GM12892 (cell line): Measurements from ENCODE around the gene TOR1A.
A peak's percentile ranks its signal among the peaks of the same experiment; 100 is the strongest.
"Not testable (repeated sequence)": the region's sequence is repeated elsewhere in the genome, so short reads cannot be mapped to it uniquely, and the experiment has no call there.

Experiments
- DNase-seq: peaks from one replicate; pipeline ENCODE4 v3.0.0; 2011; ENCODE audit not compliant: insufficient read length
- FAIRE-seq: peaks from 2 replicates; lab custom pipeline; 2011; peaks lifted over from hg19 to GRCh38; lab: Jason Lieb, UNC
- POLR2A ChIP-seq: IDR thresholded peaks from 2 replicates; pipeline ENCODE4 v1.6.1; 2011; ENCODE audit warnings: low read depth, low read length, control low read depth
- POLR2AphosphoS5 ChIP-seq: IDR thresholded peaks from 2 replicates; pipeline ENCODE4 v1.6.1; 2011; ENCODE audit warnings: low read depth, low read length, control low read depth
- TAF1 ChIP-seq: IDR thresholded peaks from 2 replicates; pipeline ENCODE4 v1.6.1; 2011; ENCODE audit warnings: low read depth, mild to moderate bottlenecking, control low read depth, low read length, borderline replicate concordance

Gene TOR1A

DNA sequence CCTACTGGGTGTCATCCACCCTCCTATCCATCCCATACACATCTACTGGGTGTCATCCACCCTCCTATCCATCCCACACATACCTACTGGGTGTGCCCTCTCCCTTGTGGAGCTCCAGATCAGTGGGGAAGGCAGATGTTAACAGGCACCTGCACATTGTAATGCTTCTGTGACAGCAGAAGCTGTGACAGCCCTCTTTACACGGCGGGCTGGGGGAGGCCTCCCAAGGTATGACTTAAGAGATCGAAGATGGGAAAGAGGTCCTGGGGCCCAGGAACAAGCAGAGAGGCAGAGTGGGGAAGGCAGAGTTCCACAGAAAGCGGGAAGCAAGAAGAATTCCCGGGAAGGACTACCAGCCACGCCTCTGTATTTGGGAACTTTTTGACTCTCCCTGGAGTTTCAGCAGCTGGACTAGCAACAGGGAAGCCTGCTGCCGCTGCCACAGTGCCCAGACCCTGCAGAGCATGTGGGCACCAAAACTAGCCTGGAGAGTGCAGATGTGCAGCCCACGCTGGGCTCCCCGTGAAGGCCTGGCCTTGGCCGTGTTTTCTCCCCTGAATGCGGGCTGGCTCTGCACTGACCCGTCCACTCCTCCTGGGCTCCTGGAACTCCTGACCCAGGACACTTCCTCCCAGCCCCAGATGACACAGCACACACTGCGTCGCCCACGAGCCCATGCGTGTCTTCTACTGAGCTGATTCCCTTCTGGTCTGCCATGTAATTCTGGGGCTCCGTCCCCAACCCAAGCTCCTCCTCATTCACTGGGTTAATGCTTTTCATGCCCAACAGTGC lies 9.3 kb downstream of the TOR1A start:
- DNase-seq (no peak), FAIRE-seq (no peak)
- TF ChIP-seq TAF1 = no peak

DNA sequence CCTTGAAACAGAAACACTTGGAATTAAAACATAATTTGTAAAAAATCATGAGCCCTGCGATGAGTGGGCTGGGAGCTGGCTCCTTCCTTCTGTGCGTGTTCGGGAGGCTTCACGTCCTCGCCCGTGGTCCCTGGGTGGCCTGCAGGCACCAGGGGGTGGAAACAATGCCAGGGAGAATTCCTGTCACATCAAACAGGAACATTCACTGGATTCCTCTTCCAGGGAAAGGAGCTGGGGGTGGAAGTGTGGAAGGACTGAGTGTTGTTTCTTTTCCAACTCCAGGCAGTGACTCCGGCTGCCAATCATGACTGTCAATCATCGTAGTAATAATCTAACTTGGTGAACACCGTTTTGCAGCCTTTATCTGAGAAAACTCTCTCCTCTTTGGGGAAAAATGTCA lies 10.3 kb downstream of the TOR1A start:
- no peak for TF ChIP-seq TAF1
- no peak for TF ChIP-seq POLR2A
- TF ChIP-seq POLR2AphosphoS5 = 0 out of 2 replicates have a peak, but pooled peaks have one; percentile 8

DNA sequence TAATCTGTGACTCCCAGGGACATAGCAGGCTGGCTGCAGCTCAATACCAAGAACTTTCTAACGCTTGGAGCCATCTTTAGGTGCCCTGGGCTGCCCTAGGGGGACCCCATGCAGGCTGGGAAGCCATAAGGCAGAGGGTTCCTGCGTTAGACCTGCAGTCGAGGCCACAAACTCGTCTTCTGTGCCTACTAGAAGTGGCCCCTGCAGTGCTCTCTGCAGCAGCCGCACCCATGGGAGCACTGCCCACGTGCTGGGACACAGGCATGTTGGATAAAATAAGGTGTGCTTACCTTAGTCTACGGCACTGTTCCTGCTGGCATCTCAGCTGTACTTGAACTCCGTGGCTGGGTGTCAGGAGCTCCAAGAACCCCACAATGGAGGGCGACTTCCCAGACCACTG lies 11.6 kb downstream of the TOR1A start:
- no peak; the same call in 1 of the 2 replicates for TF ChIP-seq POLR2A
- 0 out of 2 replicates have a peak, but pooled peaks have one; percentile 23 for TF ChIP-seq POLR2AphosphoS5
- FAIRE-seq (no peak), DNase-seq (no peak)

More for the DNA sequence above, 10.3 kb downstream of the TOR1A start:
- FAIRE-seq (no peak), DNase-seq (no peak)

DNA sequence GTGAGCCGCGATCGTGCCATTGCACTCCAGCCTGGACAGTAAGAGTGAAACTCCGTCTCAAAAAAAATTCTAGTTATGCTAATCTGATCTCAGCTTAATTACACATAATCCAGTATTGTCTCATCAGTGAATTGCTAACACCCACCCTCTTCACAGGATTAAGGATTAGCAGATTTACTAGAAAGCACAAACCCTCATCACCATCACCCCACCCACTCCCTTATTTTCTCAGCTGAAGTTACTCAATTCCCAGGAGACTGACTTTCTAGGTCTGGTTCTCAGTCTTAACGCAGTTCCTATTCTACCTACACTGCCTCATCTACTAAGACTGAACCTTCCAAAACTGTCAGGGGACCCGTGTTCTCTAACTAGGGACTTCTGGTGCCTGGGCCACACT lies 12.0 kb downstream of the TOR1A start:
- no peak for TF ChIP-seq POLR2AphosphoS5
- TF ChIP-seq TAF1 = no peak
- TF ChIP-seq POLR2A = no peak
- DNase-seq (no peak), FAIRE-seq (no peak)

DNA sequence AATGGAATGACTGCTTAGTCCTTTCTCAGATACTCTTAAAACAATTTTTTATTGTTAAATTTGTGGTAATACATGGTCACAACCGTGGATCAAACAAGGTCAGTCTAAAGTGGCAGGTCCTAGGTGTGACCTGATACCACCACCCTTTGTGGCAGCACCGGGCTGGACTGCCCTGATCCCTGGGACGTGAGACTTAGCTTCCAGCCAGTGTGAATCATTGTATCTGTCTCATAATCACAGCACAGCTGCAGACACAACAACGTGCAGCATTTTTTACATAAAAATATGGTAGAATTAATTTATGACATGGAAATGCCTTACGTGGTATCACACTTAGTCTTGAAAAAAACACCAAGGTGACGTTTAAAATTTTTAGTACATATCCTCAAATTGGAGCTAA lies 13.1 kb downstream of the TOR1A start:
- TF ChIP-seq POLR2AphosphoS5 (no peak), TAF1 (no peak), POLR2A (no peak)
- FAIRE-seq (no peak), DNase-seq (no peak)

DNA sequence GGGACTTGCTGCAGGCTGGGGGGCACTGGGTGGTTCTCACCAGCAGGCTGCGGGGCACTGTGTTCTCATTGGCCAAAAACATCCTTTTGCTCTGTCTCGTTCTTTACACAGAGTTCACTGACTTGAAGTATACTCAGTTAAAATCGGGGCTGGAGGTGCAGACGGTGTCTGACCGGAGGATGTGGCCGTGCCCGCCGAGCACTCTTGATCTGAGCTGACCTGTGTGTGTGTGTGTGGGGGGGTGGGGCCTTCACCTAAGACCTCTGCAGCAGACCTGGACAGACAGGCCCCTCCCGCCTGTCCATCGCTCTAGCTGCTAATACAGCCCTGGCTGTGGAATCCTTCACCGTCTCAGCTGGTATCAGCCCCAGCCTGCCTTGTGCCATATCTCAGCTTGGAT lies 13.8 kb downstream of the TOR1A start:
- DNase-seq (no peak), FAIRE-seq (no peak)
- no peak for TF ChIP-seq POLR2A
- no peak for TF ChIP-seq TAF1
- no peak for TF ChIP-seq POLR2AphosphoS5

DNA sequence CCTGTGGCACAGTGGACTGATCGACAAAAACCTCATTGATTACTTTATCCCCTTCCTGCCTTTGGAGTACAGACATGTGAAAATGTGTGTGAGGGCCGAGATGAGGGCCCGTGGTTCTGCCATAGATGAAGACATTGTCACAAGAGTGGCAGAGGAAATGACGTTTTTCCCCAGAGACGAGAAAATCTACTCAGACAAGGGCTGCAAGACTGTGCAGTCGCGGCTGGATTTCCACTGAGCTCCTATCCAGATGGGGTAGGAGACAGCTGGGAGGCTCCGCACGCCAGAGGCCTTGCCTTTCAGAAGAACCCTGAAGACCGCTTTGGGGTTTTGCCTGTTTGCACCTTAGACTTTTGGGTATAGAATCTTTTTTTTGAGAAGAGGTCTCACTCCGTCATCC lies 14.6 kb downstream of the TOR1A start:
- DNase-seq = no peak
- no peak for FAIRE-seq
- no peak for TF ChIP-seq POLR2A
- no peak for TF ChIP-seq TAF1
- no peak for TF ChIP-seq POLR2AphosphoS5

DNA sequence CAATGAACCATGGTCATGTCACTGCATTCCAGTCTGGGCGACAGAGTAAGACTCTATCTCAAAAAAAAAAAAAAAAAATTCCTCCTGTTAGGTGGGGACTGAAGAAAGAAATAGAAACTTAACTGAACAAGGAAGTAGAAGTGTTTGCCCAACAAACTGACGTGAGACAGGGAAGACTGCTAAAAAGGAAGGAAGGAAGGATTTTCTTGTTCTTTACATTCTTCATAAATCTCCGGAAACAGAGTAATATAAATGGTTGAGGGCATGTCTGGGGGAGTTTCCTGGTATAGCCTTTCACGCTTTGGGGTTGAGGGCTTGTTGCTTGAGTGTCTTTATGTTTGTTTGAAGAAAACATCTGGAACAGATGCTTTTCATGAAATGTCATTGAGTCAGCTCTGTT lies 17.9 kb downstream of the TOR1A start:
- DNase-seq = no peak
- TF ChIP-seq POLR2AphosphoS5 = no peak
- TF ChIP-seq POLR2A = no peak
- no peak for TF ChIP-seq TAF1
- no peak for FAIRE-seq

DNA sequence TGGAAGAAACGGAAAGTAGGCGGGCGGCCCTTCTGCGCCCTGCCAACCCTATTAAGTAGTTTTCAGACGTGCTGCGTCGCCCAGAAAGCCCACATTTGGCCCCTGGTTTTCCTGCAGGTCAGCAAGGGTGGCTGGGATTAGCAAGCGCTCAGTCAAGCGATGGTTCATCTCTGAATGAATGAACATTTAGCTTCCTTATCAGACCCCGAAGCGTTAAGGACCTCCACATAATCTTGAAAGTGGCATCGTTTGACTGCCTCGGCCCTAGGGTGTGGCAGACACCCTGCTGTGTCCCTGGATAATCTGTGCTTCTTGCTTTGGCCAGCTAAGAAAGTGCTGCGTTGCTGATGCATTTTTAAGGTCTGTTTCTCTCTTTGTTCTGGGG lies 20.3 kb downstream of the TOR1A start:
- no peak for TF ChIP-seq POLR2AphosphoS5
- no peak for TF ChIP-seq POLR2A
- no peak for TF ChIP-seq TAF1
- no peak for DNase-seq
- no peak for FAIRE-seq

DNA sequence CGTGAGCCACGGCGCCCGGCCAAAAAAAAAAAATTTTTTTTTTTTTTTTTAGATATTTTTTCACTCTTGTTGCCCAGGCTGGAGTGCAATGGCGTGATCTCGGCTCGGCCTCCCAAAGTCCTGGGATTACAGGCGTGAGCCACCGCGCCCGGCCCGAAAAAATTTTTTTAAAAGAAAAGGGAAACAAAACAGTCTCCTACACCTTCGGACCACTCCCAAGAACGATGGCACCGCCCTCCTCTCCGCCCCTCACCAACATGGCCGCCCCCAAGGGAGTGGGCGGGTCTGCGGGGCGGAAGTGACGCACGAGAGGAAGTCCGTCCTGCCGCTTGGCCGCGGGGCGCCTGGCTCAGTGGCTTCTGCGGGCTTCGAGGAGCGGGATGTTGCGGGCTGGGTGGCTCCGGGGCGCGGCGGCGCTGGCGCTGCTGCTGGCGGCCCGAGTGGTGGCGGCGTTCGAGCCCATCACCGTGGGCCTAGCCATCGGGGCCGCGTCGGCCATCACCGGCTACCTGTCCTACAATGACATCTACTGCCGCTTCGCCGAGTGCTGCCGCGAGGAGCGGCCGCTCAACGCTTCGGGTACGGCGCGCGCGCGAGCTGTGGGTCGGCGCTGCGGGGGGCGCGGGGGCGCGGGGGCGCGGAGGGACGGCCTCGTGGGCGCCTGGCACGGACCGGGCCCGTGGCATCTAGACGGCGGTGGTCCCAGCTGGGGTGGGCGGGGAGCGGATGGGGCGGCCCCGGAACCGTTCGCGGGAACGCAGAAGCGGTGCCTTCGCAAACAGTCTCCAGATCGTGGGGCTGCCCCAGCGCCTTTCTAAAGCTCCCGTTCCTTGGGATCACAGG lies 20.9 kb downstream of the TOR1A start, which contains the start of gene TOR1B:
TSS of gene TOR1B (plus strand) at position 352 of the 843 bp plus-strand sequence. CDS start at position 381, 29 bp downstream.
- TF ChIP-seq POLR2A = peak; percentile 69; the same call in 1 of the 2 replicates
- peak; percentile 61 for TF ChIP-seq TAF1
- peak; percentile 51; the same call in 1 of the 2 replicates for TF ChIP-seq POLR2AphosphoS5
- FAIRE-seq (peak; percentile 65), DNase-seq (peak; percentile 77)

DNA sequence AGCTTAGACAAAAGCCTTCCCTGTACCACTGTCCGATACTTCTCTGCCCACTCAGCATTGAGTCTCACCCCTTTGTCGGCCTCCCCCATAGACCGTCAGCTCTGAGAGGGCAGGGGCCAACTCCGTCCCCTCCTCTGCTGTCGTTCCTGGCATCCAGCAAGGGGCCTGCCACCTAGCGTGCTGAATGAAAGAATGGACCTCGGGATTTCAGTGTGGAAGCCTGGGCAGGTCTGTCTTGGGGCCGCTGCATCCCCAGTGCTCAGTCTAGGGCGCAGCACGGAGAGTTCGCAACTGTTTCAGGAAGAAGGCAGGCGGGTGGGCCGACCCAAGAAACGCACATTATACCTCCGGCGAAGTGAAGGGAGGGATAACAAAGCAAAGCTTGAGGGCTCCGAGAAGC lies 22.4 kb downstream of the TOR1A start:
- no peak for TF ChIP-seq TAF1
- TF ChIP-seq POLR2A = no peak
- TF ChIP-seq POLR2AphosphoS5 = no peak
- FAIRE-seq (no peak), DNase-seq (no peak)

DNA sequence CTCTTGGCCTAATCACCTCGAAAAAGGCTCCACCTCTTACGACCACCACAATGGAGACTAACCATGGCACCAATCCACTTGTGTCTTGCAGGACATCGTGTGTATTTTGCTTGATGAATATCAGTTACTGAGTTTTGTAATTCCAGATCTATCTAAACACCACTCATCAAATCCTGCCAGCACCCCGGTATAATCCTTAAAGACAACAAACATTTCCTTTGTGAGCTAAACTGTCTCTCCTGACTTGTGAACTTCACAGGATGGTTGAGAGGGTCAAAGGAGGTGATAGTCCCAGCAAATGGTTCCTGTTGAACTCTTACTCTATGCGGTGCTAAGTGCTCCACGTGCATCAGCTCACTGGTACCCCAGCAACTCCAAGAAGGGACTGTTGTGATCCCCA lies 25.0 kb downstream of the TOR1A start:
- no peak for FAIRE-seq
- no peak for DNase-seq
- TF ChIP-seq POLR2A = no peak
- no peak for TF ChIP-seq POLR2AphosphoS5
- TF ChIP-seq TAF1 = no peak

DNA sequence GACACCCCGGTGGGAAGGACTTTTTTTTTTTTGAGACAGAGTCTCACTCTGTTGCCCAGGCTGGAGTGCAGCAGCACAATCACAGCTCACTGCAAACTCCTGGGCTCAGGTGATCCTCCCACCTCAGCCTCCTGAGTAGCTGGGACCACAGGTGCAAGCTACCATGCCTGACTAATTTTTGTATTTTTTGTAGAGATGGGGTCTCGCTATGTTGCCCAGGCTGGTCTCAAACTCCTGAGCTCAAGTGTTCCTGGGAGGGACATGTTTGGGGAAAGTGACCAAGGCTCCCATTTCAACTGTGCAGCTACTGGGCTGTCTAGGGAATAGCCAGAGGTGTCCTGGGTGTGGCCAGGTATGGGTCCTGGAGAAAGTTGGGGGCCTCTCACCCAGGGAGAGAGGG lies 27.9 kb downstream of the TOR1A start:
- not testable (repeated sequence) for FAIRE-seq, DNase-seq
